HG03135 (cell line): ENCODE data around the gene IL20RA.

Experiments
- ATAC-seq: cut with Tn5 transposase; IDR thresholded peaks from one replicate; pipeline ENCODE4 v1.9.1; 2021; ENCODE audit warnings: mild to moderate bottlenecking, moderate library complexity; ENCODE audit not compliant: unreplicated experiment

IL20RA gene

DNA sequence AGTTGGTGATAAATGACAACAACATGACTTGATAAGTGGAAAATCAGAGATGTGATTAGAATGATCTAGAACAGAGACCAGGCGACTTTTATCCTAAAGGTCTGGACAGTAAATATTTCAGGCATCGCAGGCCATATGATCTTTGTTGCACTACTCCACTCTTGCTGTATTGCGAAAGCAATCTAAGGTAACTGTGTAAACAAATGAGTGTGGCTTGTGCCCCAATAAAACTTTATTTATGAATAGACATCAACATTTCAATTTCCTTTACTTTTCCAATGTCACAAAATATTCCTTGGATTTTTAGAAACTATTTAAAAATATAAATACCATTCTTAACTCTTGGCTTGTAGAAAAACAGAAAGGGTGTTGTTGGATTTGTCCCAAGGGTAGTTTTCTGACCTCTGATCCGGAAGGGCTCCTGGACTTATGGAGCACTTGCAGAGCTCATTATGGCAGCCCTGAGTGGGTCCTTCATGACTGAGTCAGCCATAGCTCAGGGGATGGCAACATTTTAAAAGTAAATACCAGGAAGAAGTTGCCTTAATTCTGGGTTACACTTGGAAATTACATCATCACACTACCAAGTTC lies 34.5 kb downstream of the IL20RA start:
- no peak for ATAC-seq

GRCh38 chr6:137008204-137008603 lies 36.6 kb downstream of the IL20RA start:
- ATAC-seq = no peak

DNA sequence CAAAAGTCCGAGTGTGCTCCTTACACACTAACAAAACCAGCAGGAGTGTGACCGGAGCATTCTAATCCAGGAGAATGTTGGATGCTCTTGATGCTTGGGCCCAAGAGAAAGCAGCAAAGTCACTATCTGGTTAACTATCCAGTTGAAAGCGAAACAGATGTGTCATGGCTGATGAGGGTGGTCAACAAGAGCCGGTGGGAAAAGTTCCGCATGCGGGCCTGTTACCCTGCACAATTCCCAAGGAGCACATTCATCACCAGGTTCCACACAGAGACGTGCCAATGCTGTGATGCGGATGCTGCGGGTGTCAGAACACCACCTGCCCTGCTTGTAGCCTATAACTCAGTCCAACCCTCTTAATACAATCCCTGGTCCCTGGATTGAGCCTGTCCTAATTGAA lies 38.7 kb downstream of the IL20RA start:
- no peak for ATAC-seq

DNA sequence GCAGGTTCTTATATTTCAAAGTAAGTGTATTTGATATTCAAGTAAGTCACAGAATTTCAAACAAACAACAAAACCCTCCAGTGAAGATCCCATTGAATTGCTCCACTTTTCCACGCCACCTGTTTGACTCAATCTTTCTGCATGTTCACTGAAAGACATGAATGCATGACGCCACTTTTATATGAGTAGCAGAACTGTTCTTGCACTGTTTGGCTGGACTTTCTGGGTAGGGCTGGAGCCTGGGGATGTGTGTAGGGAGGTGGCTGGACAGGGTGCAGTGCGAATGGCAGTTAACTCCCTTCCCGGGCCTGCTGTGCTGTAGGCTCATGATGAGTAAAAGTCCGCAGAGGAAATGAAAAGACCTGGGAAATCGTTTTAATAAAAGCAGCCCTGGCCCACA lies 39.7 kb downstream of the IL20RA start:
- no peak for ATAC-seq

DNA sequence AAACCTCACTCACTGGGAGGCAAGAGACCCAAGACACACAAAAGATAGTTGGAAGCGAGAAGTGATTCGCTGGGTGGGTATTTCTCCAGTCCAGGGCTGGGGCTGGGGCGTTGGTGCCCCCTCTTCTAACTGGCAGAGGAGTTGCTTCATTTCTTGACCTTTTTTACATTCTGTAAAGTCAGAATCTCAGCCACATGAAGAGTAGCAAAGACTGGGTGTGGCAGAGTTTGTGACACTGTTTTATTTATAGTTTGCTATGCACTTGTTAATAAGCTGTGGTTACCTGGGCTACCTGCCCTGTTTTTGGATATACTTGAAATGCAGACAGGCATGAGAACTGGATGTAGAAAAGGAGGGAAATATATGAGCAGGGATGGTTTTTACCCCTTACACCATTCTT lies 42.3 kb downstream of the IL20RA start:
- no peak for ATAC-seq

DNA sequence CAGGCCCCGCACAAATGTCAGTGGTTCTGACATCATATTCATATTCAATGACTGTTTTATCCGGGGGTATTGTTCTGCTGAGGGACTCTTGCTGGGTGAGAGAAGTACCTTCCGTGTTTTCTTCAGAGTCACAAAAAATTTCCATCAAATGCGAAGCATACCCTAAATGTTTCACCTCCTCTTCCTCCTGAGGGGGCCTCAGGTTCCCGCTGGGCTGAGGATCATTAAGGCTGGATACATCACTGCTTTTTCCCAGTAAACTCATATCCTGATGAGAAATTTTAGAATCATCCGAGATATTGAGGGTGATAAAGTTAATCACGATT lies 42.8 kb downstream of the IL20RA start:
- no peak for ATAC-seq

DNA sequence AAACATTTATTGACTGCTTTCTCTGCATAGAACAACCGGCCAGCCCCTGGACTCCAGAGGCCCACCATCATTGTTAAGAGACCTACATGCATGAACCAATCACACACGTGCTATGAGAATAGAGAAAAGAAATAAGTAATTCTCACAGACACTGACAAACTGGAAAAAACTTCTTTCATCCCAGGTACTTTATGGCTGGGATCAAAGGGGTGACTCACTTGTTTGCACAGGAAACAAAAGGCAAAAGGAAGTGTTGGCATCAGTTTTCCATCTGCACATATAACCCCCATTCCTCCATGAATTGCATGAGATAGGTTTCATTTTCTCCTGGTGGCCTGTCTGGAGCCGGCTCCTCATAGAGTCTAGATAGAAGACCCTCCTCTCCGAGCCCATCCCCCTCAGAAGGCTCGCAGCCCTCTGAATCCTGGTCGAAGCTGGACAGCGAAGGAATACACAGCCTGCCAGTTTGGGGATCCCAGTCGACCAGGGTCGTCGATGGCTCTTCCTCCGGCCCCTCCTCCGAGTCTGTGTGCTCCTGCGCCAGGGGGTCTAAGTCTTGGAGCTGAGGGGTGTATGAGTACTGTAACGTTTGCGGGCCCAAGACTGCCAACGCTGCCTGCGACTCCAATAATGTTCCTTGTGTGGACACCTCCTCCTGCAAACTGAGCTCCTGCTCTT lies 43.3 kb downstream of the IL20RA start:
- no peak for ATAC-seq

DNA sequence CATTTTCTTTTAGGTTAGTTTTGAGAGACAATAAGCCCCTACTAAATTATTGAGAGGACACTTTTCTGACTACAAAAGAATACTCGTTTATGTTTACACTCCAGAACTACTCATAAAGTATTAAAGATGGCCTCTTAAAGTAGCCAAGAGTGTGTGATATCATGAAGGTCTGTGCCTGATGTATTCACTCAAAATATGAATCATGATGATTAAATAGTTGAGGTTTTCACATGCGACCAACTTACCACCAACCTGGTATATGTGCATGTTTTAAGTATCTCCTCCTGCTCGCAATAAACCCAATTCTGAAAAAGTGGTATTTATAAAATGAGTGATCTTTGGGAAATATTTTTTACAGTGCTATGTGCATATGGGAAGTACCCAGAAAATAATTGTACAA lies 43.9 kb downstream of the IL20RA start:
- no peak for ATAC-seq

- ATAC-seq = no peak
These were observed 49.2 kb downstream of the IL20RA start for GRCh38 chr6:136995521-136995920.

- ATAC-seq = no peak
These were observed 50.0 kb downstream of the IL20RA start for GRCh38 chr6:136994782-136995181.

GRCh38 chr6:136992113-136992512 lies 52.7 kb downstream of the IL20RA start:
- no peak for ATAC-seq

- no peak for ATAC-seq
These were observed 53.1 kb downstream of the IL20RA start for GRCh38 chr6:136991646-136992045.

DNA sequence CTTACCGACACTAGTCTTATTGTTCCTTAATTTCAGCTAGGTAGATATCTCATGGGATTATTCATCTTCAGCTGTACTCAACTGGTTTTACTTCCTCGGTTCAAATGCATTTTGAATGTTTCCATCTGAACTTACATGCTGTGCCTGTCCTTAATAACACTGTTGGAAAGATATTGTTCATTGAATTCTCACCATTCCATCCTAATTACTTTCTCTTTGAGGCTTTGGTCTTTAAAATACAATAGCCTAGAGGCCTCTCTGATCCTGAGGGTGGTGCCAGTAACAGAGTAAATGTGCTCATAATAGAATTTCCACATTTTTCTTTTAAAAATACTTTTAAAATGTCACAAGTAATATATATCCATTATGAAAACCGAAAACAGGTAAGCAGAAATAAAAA lies 54.0 kb downstream of the IL20RA start:
- no peak for ATAC-seq

- ATAC-seq = no peak
These were observed 54.6 kb downstream of the IL20RA start for GRCh38 chr6:136990242-136990578.

GRCh38 chr6:136989571-136990241 lies 55.1 kb downstream of the IL20RA start:
- no peak for ATAC-seq

DNA sequence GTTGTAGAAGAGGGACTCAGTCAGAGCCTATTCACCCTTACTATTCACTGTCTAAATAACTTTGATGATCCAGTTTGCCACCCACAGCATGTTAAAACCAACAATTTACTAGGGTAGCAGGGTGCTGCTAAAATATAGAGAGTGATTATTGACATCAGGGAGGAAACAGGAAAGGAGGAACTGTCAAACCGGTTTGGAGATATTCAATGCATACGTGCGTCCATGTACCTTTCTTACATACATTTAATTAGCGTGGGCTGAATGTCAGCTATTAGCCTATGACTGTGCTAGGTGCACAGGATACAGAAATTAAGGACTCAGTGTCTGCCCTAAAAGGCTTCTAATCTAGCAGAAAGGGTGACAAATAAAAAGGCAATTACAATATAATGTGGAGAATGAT lies 57.2 kb downstream of the IL20RA start:
- no peak for ATAC-seq

GRCh38 chr6:136985502-136985901 lies 59.3 kb downstream of the IL20RA start:
- no peak for ATAC-seq

- ATAC-seq = no peak
These were observed 60.2 kb downstream of the IL20RA start for GRCh38 chr6:136984578-136984977.

DNA sequence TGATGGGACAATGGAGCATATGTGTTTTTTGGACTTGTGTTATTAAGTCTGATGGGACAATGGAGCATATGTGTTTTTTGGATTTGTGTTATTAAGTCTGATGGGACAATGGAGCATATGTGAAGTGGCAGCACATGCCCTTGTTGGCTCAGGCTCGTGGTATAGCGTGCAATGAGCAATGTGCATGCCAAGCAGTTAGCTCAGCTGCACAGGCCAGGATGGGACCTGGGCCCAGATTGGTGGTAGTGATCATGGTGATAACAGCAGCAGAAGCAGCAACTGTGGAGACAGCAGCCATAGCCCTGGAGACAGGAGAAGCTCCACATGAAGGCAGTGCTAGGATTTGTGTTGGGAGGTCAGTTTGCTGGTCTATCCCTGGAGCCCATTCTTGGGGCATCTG lies 61.1 kb downstream of the IL20RA start:
- no peak for ATAC-seq

GRCh38 chr6:136982928-136983327 lies 61.8 kb downstream of the IL20RA start:
- ATAC-seq = no peak

- ATAC-seq = no peak
These were observed 64.7 kb downstream of the IL20RA start for GRCh38 chr6:136980070-136980469.

DNA sequence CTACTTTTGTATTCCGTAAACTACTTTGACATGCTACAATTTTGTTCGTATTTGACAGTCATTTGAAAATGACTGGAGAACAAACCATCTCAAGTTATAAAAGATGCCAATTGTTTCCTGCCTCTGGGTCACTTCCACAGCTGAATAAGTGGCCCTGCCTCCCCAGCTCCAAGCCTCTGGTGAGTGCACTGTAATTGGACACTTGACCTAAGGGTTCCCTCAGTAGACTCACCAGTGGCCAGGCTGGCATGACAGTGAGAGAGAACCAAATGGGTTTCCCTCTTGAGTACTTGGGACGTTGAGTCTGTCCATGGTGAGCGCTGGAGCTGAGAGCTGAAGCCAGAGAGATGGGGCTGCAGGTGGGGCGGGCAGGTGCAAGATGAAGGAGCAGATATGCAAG lies 65.6 kb downstream of the IL20RA start:
- no peak for ATAC-seq

DNA sequence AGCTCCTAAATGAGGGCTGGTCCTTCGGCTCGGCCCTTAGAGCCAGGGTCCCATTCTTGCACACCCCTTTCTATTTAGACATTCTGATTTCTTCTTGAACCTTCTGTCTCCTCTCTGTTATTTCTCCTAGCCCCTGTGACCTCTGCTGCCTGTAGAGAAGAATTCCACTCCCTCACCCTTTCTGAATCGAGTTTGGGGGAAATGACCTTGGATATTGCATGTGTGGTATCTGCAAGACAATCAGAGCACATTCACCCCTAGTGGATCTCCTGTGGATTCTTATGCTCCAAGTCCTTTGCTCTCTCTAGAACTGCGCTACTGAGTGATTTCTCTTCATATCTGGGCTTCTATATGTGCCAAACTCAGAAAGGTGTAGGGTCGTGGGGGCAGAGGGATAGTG lies 67.7 kb downstream of the IL20RA start:
- no peak for ATAC-seq
